HG02970 (cell line): ENCODE data around the gene XRN1.
"Not testable (repeated sequence)": the region's sequence is repeated elsewhere in the genome, so short reads cannot be mapped to it uniquely, and the experiment has no call there.

Source experiments
- ATAC-seq: cut with Tn5 transposase; IDR thresholded peaks from one replicate; pipeline ENCODE4 v1.9.1; 2021; ENCODE audit warnings: mild to moderate bottlenecking, moderate library complexity, moderate number of reproducible peaks; ENCODE audit not compliant: unreplicated experiment, low FRiP score

XRN1 gene

DNA sequence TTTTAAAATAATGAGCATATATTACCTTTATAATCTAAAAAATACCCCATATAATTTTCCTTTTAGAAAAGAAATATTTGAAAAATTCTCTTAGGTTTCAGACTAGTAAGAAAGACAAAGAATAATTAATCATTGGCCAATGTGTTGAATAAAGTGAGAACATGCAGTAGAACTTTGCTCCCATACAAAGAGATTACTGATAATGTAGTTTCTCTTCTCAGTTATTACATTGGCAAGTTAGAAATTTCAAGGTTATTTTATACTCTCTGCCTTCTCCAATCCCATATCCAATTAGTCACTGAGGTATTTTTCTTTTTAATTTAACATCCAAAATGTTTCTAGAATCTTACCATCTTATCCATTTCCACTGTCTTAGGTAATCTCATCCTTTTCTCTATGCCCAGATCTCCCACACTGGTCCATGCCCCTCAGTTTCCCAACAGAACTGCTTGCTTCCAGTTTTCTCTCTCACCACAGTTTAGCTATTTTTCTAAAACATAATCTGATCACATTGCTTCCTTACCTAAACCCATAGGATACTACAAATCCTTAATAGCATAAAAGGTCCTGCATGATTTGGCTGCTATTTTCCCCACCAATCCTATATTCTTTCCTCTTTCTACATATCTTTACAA lies 10.8 kb downstream of the XRN1 start:
- no peak for ATAC-seq

GRCh38 chr3:142434503-142434902 lies 13.3 kb downstream of the XRN1 start:
- no peak for ATAC-seq

GRCh38 chr3:142433110-142433509 lies 14.7 kb downstream of the XRN1 start:
- no peak for ATAC-seq

GRCh38 chr3:142429582-142429981 lies 18.3 kb downstream of the XRN1 start:
- no peak for ATAC-seq

DNA sequence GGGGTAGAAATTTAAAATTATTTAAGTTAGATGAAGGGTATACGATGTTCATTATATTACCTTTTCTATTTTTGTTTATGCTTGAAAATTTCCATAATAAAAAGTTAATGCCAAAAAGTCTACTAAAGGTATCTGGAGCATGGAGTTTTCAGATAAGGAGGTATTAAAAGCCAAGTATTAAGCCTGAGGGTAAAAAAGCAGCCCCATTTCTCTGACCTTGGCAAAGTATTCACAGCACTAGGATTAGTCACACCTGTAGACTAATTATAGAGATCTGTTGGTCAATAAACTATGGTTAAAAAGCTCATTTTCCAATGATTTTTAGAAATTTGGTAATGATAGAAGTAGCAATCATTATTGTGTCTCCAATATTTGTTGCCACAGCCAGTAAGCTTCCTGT lies 23.1 kb downstream of the XRN1 start:
- ATAC-seq: no peak

DNA sequence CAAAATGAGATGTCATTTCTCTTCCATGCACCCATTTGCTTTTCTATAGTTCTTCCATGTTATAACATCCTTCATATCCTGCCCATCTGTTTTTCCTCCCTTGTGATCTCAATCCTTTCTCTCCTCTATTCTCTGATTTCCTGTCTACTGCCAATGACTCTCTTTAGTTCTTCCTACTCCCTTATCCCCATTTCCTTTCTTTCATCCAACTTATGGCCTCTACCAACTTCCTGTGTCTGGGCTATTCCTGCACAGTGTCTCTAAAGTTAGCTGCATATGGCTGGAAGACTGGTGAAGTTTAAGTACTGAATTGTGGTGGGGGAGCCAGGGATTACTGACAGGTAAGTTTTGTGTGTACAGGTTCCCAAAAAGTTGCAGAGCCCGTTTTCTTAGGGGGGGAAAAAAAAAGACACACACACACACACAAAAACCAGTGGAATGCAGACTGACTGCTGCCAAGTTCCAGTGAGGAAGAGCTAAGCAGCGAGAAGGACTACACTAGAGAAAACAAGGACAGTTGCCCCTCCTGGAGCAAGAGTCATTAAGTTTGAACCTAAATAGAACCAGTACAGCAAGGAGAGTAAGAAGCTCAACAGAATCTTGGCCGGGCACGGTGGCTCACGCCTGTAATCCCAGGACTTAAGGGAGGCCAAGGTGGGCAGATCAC lies 28.8 kb downstream of the XRN1 start:
- no peak for ATAC-seq

- no peak for ATAC-seq
Measured at GRCh38 chr3:142417302-142417701, 30.5 kb downstream of the XRN1 start.

- not testable (repeated sequence) for ATAC-seq
Measured at GRCh38 chr3:142400537-142400936, 47.3 kb downstream of the XRN1 start.

- ATAC-seq: no peak
Measured at GRCh38 chr3:142394921-142395622, 52.8 kb downstream of the XRN1 start.

GRCh38 chr3:142385078-142385477 lies 62.8 kb downstream of the XRN1 start:
- no peak for ATAC-seq

DNA sequence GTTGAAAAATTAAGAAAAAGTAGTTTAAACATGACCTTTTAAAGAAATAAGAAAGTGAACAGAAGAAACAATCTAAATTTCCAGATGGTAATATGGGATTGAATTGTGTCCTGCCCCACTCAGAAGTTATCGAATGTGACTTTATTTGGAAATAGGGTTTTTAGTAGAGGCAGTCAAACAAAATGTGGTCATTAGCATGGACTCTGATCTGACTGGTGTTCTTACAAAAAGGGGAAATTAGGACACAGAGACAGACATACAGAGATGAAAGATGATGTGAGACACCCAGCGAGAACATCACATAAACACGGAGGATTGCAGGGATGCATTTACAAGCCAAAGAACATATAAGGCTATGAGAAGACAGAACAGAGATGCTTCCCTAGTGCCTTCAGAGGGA lies 73.2 kb downstream of the XRN1 start:
- no peak for ATAC-seq

GRCh38 chr3:142369576-142369975 lies 78.3 kb downstream of the XRN1 start:
- ATAC-seq: not testable (repeated sequence)

DNA sequence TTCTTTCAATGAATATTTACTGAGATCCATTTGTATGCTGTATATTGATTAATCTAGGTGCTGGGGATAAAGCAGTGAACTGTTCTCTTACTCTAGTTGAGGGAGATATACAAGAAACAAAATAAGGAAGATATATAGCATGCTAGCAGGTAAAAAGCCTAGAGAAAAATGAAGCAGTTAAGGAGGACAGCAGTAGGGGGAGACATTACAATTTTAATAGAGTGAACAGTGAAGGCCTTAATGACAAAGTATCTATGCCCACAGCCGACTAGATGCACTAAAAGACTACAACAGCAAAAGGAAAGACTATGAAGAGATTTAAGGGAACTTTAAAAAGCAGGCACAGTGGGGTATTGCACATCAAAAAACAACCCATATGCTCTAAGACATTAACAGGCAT lies 81.4 kb downstream of the XRN1 start:
- ATAC-seq: no peak

DNA sequence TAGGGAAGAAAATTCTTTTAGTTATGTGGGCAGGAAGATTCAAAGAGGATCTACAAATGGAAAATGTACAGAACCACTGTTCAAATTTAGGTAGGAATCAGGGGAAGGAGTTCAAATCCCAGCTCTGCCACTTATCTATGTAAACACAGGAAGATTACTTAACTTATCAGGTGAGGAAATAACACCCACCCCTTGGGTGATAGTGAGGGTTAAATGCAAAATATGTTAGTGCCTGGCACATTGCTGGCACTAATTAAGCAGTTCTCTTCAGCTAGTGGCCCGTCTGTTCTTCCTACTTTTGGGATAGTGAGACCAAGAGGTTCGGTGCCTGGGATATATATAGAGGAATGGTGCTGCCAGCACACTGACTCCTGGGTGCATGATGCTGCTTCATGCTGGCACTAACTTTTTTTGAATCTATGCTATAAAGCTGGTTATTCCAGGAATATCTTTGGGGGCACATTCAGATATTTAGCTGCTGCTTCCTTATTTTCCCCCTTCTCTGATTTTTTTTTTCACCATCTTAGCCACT lies 83.8 kb downstream of the XRN1 start:
- no peak for ATAC-seq

- ATAC-seq: not testable (repeated sequence)
Measured at GRCh38 chr3:142363433-142363832, 84.4 kb downstream of the XRN1 start.

GRCh38 chr3:142359367-142359766 lies 88.5 kb downstream of the XRN1 start:
- no peak for ATAC-seq

DNA sequence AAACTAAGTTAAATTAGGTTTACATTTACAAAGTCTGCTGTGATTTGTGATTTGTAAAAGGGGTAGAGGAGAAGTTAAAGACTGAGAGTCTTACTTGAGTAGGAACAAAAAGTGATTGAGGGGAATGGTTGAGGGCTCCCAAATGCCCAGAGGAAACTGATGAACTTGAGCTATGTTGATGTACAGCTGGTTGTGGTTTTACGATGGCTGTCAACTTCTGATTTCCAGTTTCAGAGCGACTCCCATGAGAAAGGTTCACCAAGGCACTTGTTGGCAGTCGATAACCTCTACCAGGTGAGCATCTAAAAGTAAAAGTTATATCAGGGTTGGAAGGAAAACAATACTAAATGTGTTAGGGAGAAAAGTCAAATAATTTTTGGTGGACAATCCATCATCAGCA lies 91.0 kb downstream of the XRN1 start:
- ATAC-seq: no peak

- ATAC-seq: no peak
Measured at GRCh38 chr3:142355692-142356091, 92.1 kb downstream of the XRN1 start.

- ATAC-seq: no peak
Measured at GRCh38 chr3:142354076-142354475, 93.8 kb downstream of the XRN1 start.

DNA sequence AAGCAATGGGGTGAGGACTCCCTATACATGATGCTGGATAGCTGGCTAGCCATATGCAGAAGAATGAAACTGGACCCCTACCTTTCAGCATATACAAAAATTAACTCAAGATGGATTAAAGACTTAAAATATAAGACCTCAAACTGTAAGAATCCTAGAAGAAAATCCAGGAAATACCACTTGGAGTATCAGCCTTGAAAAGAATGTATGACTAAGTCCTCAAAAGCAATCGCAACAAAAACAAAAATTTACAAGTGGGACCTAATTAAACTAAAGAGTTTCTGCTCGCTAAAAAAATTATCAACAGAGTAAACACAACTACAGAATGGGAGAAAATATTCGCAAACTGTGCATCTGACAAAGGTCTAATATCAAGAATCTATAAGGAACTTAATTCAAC lies 94.3 kb downstream of the XRN1 start:
- no peak for ATAC-seq

- not testable (repeated sequence) for ATAC-seq
Measured at GRCh38 chr3:142352698-142353097, 95.1 kb downstream of the XRN1 start.
